ENCODE results near the gene KCNQ1OT1.

KCNQ1OT1 gene

GRCh38 chr11:2653930-2654739 lies 45.7 kb downstream of the KCNQ1OT1 start:
- no peak for TF ChIP-seq CTCF (IDR thresholded peaks at IDR 0.05; ENCODE audit: insufficient read depth, missing control alignments)
- FAIRE-seq = no peak
- DNase-seq (ENCODE audit: insufficient read length, low spot score) = no peak

- no peak for FAIRE-seq
- DNase-seq (ENCODE audit: insufficient read length, low spot score) = no peak
- TF ChIP-seq CTCF (IDR thresholded peaks at IDR 0.05; ENCODE audit: insufficient read depth, missing control alignments) = no peak
These were observed 46.6 kb downstream of the KCNQ1OT1 start for GRCh38 chr11:2653198-2653551.

GRCh38 chr11:2652333-2653197 lies 47.2 kb downstream of the KCNQ1OT1 start:
- no peak for DNase-seq (ENCODE audit: insufficient read length, low spot score)
- no peak for TF ChIP-seq CTCF (IDR thresholded peaks at IDR 0.05; ENCODE audit: insufficient read depth, missing control alignments)
- FAIRE-seq = no peak

GRCh38 chr11:2651826-2652271 lies 47.9 kb downstream of the KCNQ1OT1 start:
- TF ChIP-seq CTCF (IDR thresholded peaks at IDR 0.05; ENCODE audit: insufficient read depth, missing control alignments) = no peak
- DNase-seq (ENCODE audit: insufficient read length, low spot score) (no peak), FAIRE-seq (no peak)

- FAIRE-seq (no peak), DNase-seq (ENCODE audit: insufficient read length, low spot score) (no peak)
- no peak for TF ChIP-seq CTCF (IDR thresholded peaks at IDR 0.05; ENCODE audit: insufficient read depth, missing control alignments)
These were observed 48.7 kb downstream of the KCNQ1OT1 start for GRCh38 chr11:2651054-2651617.

GRCh38 chr11:2650343-2650867 lies 49.4 kb downstream of the KCNQ1OT1 start:
- no peak for FAIRE-seq
- DNase-seq (ENCODE audit: insufficient read length, low spot score) = no peak
- no peak for TF ChIP-seq CTCF (IDR thresholded peaks at IDR 0.05; ENCODE audit: insufficient read depth, missing control alignments)
